HG02852 (cell line): ENCODE results near the gene CSNK2A3.

Experiments
- ATAC-seq: cut with Tn5 transposase; IDR thresholded peaks from one replicate; pipeline ENCODE4 v1.9.1; 2021; ENCODE audit warnings: mild to moderate bottlenecking, moderate library complexity; ENCODE audit not compliant: unreplicated experiment

The CSNK2A3 gene

DNA sequence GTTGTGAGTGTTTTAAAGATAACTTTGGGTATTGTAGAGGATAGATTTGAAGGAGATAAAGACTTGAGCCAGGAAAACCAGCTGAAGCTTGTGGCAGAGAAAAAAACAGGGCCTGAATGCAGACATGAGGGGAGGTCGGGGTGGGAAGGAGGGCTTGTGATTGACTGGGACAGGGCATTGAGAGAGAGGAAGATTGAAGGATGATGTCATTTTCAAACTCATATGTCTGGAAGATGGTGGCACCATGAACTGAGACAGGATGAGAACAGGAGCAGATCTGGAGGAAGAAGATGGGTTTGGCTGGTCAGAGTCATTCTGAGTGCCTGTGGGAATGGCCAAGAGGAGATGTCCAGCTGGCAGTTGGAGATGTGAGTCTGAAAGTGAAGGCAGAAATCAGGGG is 14.7 kb downstream of the CSNK2A3 start:
- no peak for ATAC-seq

DNA sequence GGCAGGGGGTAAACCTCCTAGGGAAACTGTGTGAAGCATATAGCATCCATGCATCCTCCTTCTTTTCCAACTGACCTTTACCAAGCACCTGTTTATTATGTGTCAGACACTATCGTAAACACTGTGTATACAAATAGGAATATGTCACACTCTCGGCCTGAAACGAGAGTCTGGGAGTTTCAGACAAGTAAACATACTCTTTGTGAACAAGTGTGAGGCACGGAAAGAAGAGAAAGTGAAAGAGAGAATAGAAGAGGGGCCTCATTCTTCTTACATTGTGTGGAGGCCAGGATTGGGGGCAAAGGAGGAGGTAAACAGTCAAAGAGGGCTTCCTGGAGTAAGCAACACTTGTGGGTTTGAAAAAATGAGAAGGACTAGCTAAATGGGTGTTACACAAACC is 16.4 kb downstream of the CSNK2A3 start:
- ATAC-seq, result no peak

DNA sequence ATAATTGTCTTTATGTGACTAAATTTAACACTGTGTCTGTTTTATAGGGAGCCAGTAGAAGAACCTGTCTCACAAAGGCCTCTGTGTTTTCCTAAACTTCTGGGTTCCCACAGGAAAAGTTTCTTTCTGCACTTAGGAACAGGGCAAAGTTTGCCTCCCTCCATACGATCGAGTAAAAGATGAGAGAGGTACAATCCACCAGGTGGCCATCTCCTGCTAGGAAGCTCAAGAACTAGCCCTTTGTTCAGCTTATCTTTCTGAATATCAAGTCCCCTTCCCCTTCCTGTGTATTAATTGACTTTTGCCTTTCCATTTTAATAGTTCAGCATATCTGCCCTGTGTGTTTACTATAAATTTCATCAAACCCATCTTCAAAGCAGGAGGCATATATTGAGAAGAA is 18.0 kb downstream of the CSNK2A3 start:
- ATAC-seq, result no peak

- no peak for ATAC-seq
Measured at GRCh38 chr11:11334607-11335006, 18.4 kb downstream of the CSNK2A3 start.

GRCh38 chr11:11332141-11332710 is 20.8 kb downstream of the CSNK2A3 start:
- ATAC-seq, result no peak

DNA sequence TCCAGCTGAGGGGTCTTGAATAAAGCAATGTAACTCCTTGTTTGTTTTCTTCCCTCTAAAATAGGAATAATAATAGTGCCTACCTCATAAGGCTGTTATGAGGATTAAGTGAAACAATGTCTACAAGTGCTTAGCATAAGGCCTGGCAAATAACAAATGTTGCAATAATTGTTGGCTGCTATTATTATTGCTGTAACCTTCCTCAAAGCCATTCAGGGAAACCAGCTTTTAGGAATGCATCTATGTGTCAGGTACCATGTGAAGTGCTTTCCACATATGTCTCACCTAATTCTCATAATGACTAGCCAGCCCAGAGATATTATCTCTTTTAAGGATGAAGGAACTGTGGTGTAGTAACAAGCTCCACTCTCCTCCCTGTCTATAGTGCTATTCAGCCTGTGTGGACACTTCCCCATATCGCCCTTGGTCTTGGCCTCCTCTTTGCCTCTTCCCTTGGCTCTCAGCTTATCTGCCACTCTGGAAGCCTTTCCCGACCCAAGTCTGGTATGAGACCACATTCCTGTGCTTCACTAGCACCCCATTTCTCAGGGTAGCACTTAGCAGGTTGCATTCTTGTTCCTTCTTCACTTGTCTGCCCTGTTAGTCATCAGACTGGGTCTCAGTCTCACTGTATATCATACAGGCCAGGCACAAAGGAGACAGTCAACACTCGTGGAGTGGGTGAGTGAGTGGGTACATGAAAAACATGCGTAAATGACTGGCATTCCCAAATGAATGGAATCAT is 23.8 kb downstream of the CSNK2A3 start:
- no peak for ATAC-seq

- ATAC-seq, result no peak
Measured at GRCh38 chr11:11324090-11324489, 29.0 kb downstream of the CSNK2A3 start.

DNA sequence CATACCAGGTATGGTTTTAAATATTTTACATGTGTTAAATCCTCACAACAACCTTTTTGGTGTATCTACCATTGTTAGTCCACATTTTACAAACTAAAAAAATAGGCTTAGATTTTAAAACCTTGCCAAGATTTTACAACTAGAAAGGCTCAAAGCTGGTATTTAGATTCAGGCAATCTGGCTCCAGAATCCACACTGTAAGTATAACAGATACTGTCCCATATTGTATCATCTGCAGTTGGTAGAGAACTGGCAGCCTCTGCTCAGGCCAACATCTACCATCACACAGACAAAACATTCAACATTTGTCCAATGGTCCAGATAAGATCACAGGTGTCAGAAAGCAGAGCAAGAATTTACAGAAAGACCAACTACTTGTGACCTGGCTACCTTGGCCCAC is 30.9 kb downstream of the CSNK2A3 start:
- no peak for ATAC-seq

- no peak for ATAC-seq
Measured at GRCh38 chr11:11320825-11321224, 32.2 kb downstream of the CSNK2A3 start.

GRCh38 chr11:11318961-11319360 is 34.1 kb downstream of the CSNK2A3 start:
- ATAC-seq, result no peak

DNA sequence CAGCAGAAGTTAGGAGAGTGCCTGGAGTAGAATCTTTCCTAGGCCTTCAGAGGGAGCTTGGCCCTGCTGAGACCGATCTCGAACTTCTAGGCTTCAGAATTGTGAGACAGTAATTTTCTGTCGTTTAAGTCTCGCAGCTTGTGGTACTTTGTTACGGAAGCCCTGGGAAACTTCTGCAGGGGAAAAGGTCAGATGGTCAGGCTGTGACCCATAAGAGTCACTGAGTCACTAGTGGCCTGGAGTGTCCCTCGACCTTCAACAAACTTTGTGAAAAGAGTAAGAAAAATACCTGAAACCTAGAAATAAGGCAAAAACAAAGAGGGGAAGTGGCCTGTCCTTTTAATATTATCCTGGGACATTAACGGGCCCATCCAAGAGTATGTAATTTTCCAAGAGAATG is 34.6 kb downstream of the CSNK2A3 start:
- ATAC-seq, result no peak

- no peak for ATAC-seq
Measured at GRCh38 chr11:11316651-11317230, 36.3 kb downstream of the CSNK2A3 start.

DNA sequence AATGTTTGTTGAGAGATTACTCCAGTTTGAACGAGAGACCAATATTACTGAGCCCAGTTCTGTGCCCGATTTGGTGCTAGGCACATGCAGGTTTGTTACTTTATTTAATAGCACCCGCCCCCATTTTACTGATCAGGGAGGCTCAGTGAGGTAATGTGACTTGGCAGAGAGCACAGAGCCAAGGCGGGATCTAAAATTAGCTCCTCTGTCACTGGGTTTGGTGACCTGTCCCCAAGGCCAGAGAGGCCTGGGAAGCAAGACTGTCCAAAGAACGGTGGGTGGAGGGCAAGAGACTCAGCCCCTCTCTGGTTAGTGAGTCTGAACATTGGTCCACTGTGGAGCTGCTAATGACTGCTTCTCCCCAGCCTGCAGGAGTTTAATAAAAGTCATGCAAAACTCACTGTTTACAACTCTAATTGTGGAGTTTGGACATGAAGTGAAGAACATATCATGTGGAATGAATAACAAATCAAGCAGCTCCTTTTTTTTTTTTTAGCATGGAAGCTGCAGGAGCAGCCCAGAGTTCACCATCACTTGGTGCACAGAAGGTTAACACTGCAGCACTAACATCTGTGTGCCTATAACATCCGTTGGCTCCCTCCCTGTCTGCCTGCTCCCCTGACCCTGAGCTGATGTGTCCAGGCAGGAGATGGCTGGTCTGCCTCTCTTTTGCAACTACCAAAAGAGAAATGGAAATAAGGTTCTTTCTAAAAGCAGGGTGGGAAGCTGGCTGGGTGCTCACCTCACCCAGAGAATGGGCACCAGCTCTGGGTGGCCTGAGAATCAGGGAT is 39.0 kb downstream of the CSNK2A3 start:
- no peak for ATAC-seq

GRCh38 chr11:11313426-11313825 is 39.6 kb downstream of the CSNK2A3 start:
- ATAC-seq, result no peak

DNA sequence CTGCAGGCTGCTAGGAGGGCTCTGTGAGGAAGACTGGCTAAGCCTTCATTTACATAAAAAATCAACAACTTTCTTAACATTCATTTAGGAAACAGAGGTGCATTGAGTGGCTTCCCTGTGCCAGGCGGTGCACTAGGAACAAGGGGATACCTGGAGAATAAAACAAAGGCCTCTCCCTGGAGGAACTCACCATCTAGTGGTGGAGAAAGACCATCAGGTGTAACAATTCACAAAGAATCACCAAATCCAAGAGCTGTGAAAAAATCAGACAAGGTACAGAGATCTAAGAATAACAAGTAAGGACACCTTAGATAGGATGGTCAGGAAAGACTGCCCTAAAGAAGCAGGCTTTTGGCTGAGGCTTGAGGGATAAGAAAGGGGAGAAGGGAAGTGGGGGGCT is 40.3 kb downstream of the CSNK2A3 start:
- no peak for ATAC-seq

DNA sequence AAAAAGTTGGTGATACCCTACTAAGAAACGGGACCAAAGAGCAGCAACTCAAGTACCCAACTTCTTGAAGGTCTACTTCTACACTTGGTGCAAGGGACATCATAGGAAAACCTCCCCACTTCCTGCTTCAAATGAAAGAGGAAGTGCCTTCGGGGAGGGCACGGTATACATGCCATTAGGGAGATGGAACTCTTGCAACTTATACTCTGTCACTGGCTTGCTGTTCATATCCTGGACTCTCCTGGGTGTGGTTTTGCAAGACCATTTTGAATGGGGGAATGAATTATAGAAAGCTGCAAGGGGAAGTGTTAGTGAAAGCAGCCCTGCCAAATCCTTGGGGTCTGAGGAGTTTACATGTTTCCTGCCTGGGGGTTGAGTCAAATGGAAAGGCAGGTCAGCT is 41.9 kb downstream of the CSNK2A3 start:
- ATAC-seq, result no peak

- ATAC-seq, result no peak
Measured at GRCh38 chr11:11309906-11310305, 43.1 kb downstream of the CSNK2A3 start.

DNA sequence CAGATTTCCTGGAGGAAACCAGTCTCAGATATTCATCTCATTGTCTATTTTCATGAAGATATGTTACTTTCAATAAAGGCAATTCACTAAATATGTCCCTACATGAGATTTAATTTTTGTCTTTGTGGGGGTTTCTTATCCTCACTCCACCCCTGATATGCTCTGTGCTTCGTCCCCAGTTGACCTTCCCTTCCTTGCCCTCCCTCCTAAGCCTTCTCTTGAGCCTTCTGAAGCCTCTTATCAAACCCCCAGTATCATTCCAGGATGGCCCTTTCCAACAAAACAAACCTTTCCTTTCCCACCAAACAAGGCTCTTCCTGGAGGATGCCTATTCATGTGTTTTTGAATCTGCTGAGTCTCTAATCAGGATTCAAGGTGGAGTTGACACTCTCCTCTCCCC is 44.8 kb downstream of the CSNK2A3 start:
- no peak for ATAC-seq

DNA sequence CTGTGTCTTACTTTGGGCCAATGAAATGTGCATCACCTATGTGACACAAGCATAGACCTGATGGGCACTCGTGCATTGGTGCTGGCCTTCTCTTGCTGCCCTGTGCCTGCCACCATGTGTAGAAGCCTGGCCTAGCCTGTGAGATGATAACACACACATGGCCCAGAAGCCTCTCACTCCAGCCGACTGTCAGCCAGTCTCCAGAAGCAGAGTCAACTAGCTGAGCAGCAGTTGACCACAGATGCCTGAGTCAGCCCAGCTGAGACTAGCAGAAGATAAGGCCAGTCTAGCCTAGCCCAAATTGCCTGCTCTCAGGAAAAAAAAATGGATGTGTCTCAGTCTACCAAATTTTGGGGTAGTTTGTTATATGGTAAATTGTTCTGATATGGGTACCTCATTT is 46.2 kb downstream of the CSNK2A3 start:
- ATAC-seq, result no peak

DNA sequence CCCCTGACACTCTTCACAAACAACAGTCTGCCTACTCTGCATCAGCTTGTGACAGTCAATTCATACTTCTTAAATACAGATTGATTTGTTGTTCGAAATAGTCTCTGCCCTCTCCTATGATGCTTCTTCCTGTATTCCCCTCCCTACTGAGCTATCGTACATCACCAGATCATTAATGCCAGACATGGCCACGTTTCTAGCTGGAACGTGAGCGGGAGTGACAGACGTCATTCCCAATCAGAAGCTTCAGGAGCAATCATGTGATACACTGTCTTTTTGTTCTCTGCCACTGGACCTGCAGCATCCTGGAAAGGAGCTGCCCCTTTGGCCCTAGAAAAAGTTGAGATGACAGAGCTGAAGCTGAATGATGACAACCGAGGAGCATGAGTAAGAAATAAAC is 48.5 kb downstream of the CSNK2A3 start:
- ATAC-seq, result no peak

GRCh38 chr11:11302565-11302964 is 50.5 kb downstream of the CSNK2A3 start:
- no peak for ATAC-seq
